ENCODE results near the gene EVL.

- TF ChIP-seq NFRKB (IDR thresholded peaks at IDR 0.05) (no peak), L3MBTL2 (conservative IDR thresholded peaks at IDR 0.05) (no peak), ARNT (IDR thresholded peaks at IDR 0.05) (no peak), SP1 (IDR thresholded peaks at IDR 0.05) (no peak)
Observed at GRCh38 chr14:100083706-100084105, 18.5 kb downstream of the EVL start.
